Mesenchymal stem cell (in vitro differentiated cells and primary cell): ENCODE data around the gene MYLK.
A peak's percentile ranks its signal among the peaks of the same experiment; 100 is the strongest.

Source experiments
- DNase-seq: peaks from one replicate; pipeline ENCODE4 v3.0.0-alpha.2; 2013
- H2AFZ ChIP-seq: one replicate; pipeline ENCODE4 v1.6.1; 2013; ENCODE audit warnings: low read depth, mild to moderate bottlenecking, control low read depth, inconsistent platforms, low read length, moderate library complexity
- H2AK5ac ChIP-seq: 2 replicates; pipeline ENCODE4 v1.6.1; 2013; ENCODE audit warnings: low read length, moderate library complexity, mild to moderate bottlenecking, inconsistent platforms; ENCODE audit not compliant: severe bottlenecking
- H2BK120ac ChIP-seq: one replicate; pipeline ENCODE4 v1.6.1; 2013; ENCODE audit warnings: low read depth, mild to moderate bottlenecking, inconsistent platforms, low read length, moderate library complexity
- H2BK12ac ChIP-seq, 2 experiments: one replicate each; pipeline ENCODE4 v1.6.1; 2013; ENCODE audit warnings: inconsistent platforms in 2 of 2, low read length in 2 of 2, mild to moderate bottlenecking in 2 of 2, moderate library complexity in 2 of 2, control low read depth in 1 of 2
- H2BK15ac ChIP-seq: one replicate; pipeline ENCODE4 v1.6.1; 2013; ENCODE audit warnings: mild to moderate bottlenecking, low read depth, inconsistent platforms; ENCODE audit not compliant: poor library complexity, severe bottlenecking
- H2BK5ac ChIP-seq: 2 replicates; pipeline ENCODE4 v1.6.1; 2013; ENCODE audit warnings: low read depth, mild to moderate bottlenecking, low read length, control low read depth, inconsistent platforms; ENCODE audit not compliant: poor library complexity, severe bottlenecking
- H3K14ac ChIP-seq, 2 experiments: one replicate each; pipeline ENCODE4 v1.6.1; 2013; ENCODE audit warnings: inconsistent platforms in 2 of 2, low read length in 2 of 2, control low read depth in 1 of 2, mild to moderate bottlenecking in 1 of 2, moderate library complexity in 1 of 2
- H3K18ac ChIP-seq, 2 experiments: one replicate each; pipeline ENCODE4 v1.6.1; 2013; ENCODE audit warnings: inconsistent platforms in 2 of 2, low read length in 2 of 2, control low read depth in 1 of 2, low read depth in 1 of 2, mild to moderate bottlenecking in 1 of 2
- H3K23ac ChIP-seq, 2 experiments: one replicate each; pipeline ENCODE4 v1.6.1; 2013; ENCODE audit warnings: inconsistent platforms in 2 of 2, low read length in 2 of 2, mild to moderate bottlenecking in 2 of 2, moderate library complexity in 2 of 2, control low read depth in 1 of 2
- H3K27ac ChIP-seq: 2 replicates; pipeline ENCODE4 v1.5.1; 2013; ENCODE audit warnings: mild to moderate bottlenecking, moderate library complexity, low read length, control low read depth, inconsistent platforms; ENCODE audit not compliant: poor library complexity, severe bottlenecking
- H3K27me3 ChIP-seq, 2 experiments: 2 replicates each; pipeline versions ENCODE4 v1.6.1 to v1.7.0; 2013; ENCODE audit warnings: low read length in 2 of 2, mild to moderate bottlenecking in 2 of 2, moderate library complexity in 2 of 2, control low read depth in 1 of 2, inconsistent platforms in 1 of 2; ENCODE audit not compliant: control insufficient read depth in 1 of 2, insufficient read depth in 1 of 2
- H3K36me3 ChIP-seq, 2 experiments: 2 replicates each; pipeline versions ENCODE4 v1.6.1 to v1.7.0; 2013; ENCODE audit warnings: low read length in 2 of 2, control low read depth in 1 of 2, inconsistent platforms in 1 of 2, low read depth in 1 of 2, mild to moderate bottlenecking in 1 of 2; ENCODE audit not compliant: insufficient read depth in 2 of 2, control insufficient read depth in 1 of 2
- H3K4ac ChIP-seq, 2 experiments: one replicate each; pipeline ENCODE4 v1.6.1; 2013; ENCODE audit warnings: inconsistent platforms in 2 of 2, low read length in 2 of 2, mild to moderate bottlenecking in 2 of 2, moderate library complexity in 2 of 2, control low read depth in 1 of 2, low read depth in 1 of 2
- H3K4me1 ChIP-seq: 2 replicates; pipeline ENCODE4 v1.6.1; 2013; ENCODE audit warnings: low read depth, low read length, control low read depth; ENCODE audit not compliant: control insufficient read depth, insufficient read depth
- H3K4me2 ChIP-seq: 2 replicates; pipeline ENCODE4 v1.6.1; 2013; ENCODE audit warnings: low read length, mild to moderate bottlenecking, inconsistent platforms; ENCODE audit not compliant: poor library complexity, severe bottlenecking
- H3K4me3 ChIP-seq, 2 experiments: 2 replicates each; pipeline versions ENCODE4 v1.5.1 to v1.7.0; 2013; ENCODE audit warnings: low read length in 2 of 2, mild to moderate bottlenecking in 2 of 2, control low read depth in 1 of 2, low read depth in 1 of 2; ENCODE audit not compliant: insufficient read depth in 1 of 2
- H3K79me1 ChIP-seq: replicated peaks from 2 replicates; pipeline ENCODE4 v1.6.1; 2013; ENCODE audit warnings: mild to moderate bottlenecking, control low read depth, low read length, inconsistent platforms; ENCODE audit not compliant: poor library complexity, severe bottlenecking
- H3K9ac ChIP-seq: 2 replicates; pipeline ENCODE4 v1.7.0; 2013; ENCODE audit warnings: mild to moderate bottlenecking, low read length, moderate library complexity
- H3K9me3 ChIP-seq: 2 replicates; pipeline ENCODE4 v1.7.0; 2013; ENCODE audit warnings: mild to moderate bottlenecking, low read length; ENCODE audit not compliant: control insufficient read depth
- H4K8ac ChIP-seq: one replicate; pipeline ENCODE4 v1.6.1; 2013; ENCODE audit warnings: inconsistent platforms, mild to moderate bottlenecking, low read length, moderate library complexity
- H4K91ac ChIP-seq: one replicate; pipeline ENCODE4 v1.6.1; 2013; ENCODE audit warnings: mild to moderate bottlenecking, low read length, inconsistent platforms
- WGBS: methylation state at CpG from one replicate; pipeline ENCODE4 v1.1.7; 2013; ENCODE audit warnings: mixed read lengths; 5-methylcytosine and 5-hydroxymethylcytosine counted together

The MYLK gene

DNA sequence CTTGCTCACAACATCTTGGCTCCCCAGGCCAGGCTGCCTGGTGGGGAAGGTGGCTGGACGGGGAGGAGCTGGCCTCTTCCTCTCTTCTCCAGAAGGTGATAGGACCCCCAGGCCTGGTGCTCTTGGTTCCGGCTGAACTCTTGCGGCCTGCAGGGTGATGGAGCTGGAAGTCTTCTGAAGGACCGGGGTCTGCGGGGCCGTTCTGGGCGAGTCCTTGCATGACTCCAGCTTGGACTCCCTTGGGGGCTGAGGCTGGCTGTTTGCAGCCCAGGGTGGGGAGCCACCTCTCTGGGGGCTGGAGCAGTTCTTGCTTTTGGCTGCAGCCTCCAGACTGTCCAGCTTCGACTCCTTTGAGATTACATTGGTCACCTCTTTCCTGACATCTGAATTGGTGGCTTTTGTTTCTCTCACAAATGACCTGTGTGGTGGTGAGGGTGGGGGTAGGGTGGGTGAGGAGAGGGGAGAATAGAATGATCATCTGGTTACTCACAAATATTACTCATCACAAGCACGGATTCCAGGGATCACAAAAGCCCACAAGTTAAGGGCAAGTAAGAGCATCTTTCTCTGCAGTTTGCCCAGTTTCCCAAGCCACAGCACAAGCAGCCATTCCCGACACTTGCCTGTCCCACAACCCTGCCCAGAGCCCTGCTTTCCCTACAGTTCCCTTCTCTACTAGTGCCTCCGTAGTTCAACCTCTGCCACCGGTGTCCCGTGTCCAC is 150.2 kb downstream of the MYLK start:
- H2BK5ac ChIP-seq: peak overlapping the region; percentile 92
- no peak overlapping the region for H2AFZ ChIP-seq
- H3K27ac ChIP-seq: peak overlapping the region; percentile 96
- peak; percentile 86 for DNase-seq
- H3K9me3 ChIP-seq: no peaks in the 10 kb centered on the region
- peak overlapping the region; percentile 63 to 84 for H3K18ac ChIP-seq
- H3K27me3 ChIP-seq: no peaks in the 10 kb centered on the region
- no peak overlapping the region for H3K4me3 ChIP-seq
- H4K8ac ChIP-seq: peak overlapping the region; percentile 83
- peak overlapping the region in 1 of 2 experiments; percentile 44 for H3K14ac ChIP-seq
- H3K4me2 ChIP-seq: no peak overlapping the region
- peak overlapping the region; percentile 91 for H4K91ac ChIP-seq
- H2BK15ac ChIP-seq: peak overlapping the region; percentile 94
- WGBS: 47% methylated on average over 12 of the region's 13 CpGs
- peak overlapping the region; percentile 78 for H2BK120ac ChIP-seq
- peaks cover 18% of the 10 kb centered on the region for H3K79me1 ChIP-seq
- peaks cover 34 to 44% of the 10 kb centered on the region in 2 experiments for H3K36me3 ChIP-seq
- peak overlapping the region; percentile 99 for H2AK5ac ChIP-seq
- peak overlapping the region in 1 of 2 experiments; percentile 28 for H3K23ac ChIP-seq
- H3K9ac ChIP-seq: peak overlapping the region; percentile 68
- peaks cover 29% of the 10 kb centered on the region for H3K4me1 ChIP-seq
- peak overlapping the region; percentile 37 to 71 for H2BK12ac ChIP-seq
- peak overlapping the region; percentile 34 to 95 for H3K4ac ChIP-seq

DNA sequence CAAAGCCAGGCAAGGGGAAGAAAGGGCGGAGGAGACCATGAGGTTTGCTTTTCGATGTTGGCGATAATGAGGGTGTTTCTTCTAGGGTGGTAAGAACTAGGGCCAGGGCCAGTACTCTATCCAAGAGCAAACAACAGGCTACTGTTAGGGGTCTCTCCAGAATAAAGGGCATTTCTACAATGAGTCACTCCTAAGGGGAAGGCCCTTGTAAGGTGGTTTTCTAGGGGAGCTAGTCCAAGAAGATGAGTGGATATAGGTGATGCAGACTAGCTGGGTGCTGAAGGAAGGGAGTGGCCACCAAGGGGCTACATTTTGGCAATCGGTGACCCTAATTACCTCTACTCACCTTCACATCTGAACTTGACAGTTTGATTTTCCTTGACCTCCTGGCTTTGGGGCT is 150.8 kb downstream of the MYLK start:
- Histone ChIP-seq H2AK5ac (peak overlapping the region; percentile 65), H3K27me3 (no peaks in the 10 kb centered on the region), H3K79me1 (peaks cover 23% of the 10 kb centered on the region), H3K4me2 (no peak overlapping the region), H4K8ac (peak overlapping the region; percentile 83), H2BK5ac (peak overlapping the region; percentile 92), H3K9ac (peak overlapping the region; percentile 36), H3K23ac (peak overlapping the region in 1 of 2 experiments; percentile 28), H4K91ac (peak overlapping the region; percentile 91), H3K4me1 (peaks cover 26% of the 10 kb centered on the region), H2BK15ac (peak overlapping the region; percentile 94), H3K27ac (peak overlapping the region; percentile 96), H3K18ac (peak overlapping the region; percentile 44 to 84), H3K36me3 (peaks cover 34 to 40% of the 10 kb centered on the region in 2 experiments), H3K9me3 (no peaks in the 10 kb centered on the region), H2BK12ac (peak overlapping the region; percentile 37 to 71), H3K4ac (peak overlapping the region; percentile 34 to 95), H2AFZ (no peak overlapping the region), H3K4me3 (no peak overlapping the region), H3K14ac (peak overlapping the region in 1 of 2 experiments; percentile 14), H2BK120ac (peak overlapping the region; percentile 78)
- no peak for DNase-seq
- 100% methylated on average over 3 of the region's 4 CpGs for WGBS

DNA sequence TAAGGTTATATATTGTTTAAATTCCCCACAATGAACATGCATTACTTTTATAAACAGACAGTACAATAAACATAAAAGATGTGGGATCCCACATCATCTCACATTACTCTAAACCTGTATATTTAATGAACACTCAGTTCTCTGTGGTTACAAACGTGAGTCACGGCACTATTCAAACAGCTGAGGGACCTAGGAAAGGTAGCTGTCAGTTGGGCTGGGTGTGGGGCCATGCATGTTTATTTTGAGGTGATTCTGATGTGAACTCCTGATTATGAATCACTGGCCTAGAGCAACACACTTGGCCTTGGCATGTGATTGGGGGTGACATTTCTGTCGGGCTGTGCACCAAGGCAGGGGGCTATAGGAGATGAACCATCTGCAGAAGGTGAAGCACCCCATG is 151.7 kb downstream of the MYLK start:
- Histone ChIP-seq H4K91ac (peak overlapping the region; percentile 81), H3K4me2 (no peak overlapping the region), H2AFZ (no peak overlapping the region), H3K27me3 (no peaks in the 10 kb centered on the region), H3K9me3 (no peaks in the 10 kb centered on the region), H2BK12ac (peak overlapping the region; percentile 29 to 79), H3K23ac (no peak overlapping the region), H3K4ac (peak overlapping the region in 1 of 2 experiments; percentile 42), H3K4me1 (peaks cover 26% of the 10 kb centered on the region), H3K36me3 (peaks cover 34 to 37% of the 10 kb centered on the region in 2 experiments), H3K18ac (peak overlapping the region in 1 of 2 experiments; percentile 44), H4K8ac (no peak overlapping the region), H2BK15ac (peak overlapping the region; percentile 55), H2BK120ac (peak overlapping the region; percentile 20), H3K79me1 (peaks cover 21% of the 10 kb centered on the region), H3K4me3 (no peak overlapping the region), H2AK5ac (peak overlapping the region; percentile 65), H2BK5ac (peak overlapping the region; percentile 21), H3K14ac (peak overlapping the region in 1 of 2 experiments; percentile 14), H3K27ac (peak overlapping the region; percentile 96), H3K9ac (no peak overlapping the region)
- DNase-seq: peak; percentile 82
- 13% methylated on average over 3 of the region's 3 CpGs for WGBS

DNA sequence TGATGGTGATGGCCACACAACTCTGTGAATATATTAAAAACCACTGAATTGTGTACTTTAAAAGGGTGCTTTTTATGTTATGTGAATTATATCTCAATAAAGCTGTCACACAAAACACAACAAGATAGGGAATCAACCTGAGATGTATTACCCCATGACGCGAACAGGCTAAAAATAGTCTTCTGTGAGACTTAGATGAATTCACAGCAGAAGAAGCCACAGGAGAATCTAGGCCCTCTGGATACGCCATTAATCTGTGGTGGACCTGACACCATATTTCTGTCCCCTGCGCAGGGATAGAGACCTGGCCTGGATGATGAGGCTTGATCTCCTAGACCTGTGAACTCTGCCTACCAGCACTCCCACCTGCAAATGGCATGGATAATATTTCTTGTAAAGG is 153.3 kb downstream of the MYLK start:
- peaks cover 16% of the 10 kb centered on the region for H3K79me1 ChIP-seq
- no peak overlapping the region for H4K91ac ChIP-seq
- no peaks in the 10 kb centered on the region for H3K27me3 ChIP-seq
- peak overlapping the region; percentile 64 for H2BK120ac ChIP-seq
- H3K14ac ChIP-seq: no peak overlapping the region
- H3K4me3 ChIP-seq: no peak overlapping the region
- no peak overlapping the region for H2BK15ac ChIP-seq
- H3K4ac ChIP-seq: no peak overlapping the region
- peak overlapping the region; percentile 14 for H2AK5ac ChIP-seq
- no peak overlapping the region for H2BK12ac ChIP-seq
- no peak for DNase-seq
- H4K8ac ChIP-seq: no peak overlapping the region
- no peak overlapping the region for H2AFZ ChIP-seq
- H2BK5ac ChIP-seq: no peak overlapping the region
- WGBS: 86% methylated on average over 4 of the region's 4 CpGs
- H3K18ac ChIP-seq: peak overlapping the region in 1 of 2 experiments; percentile 19
- no peak overlapping the region for H3K23ac ChIP-seq
- H3K36me3 ChIP-seq: peaks cover 24 to 32% of the 10 kb centered on the region in 2 experiments
- H3K9me3 ChIP-seq: no peaks in the 10 kb centered on the region
- H3K9ac ChIP-seq: no peak overlapping the region
- no peak overlapping the region for H3K27ac ChIP-seq
- peaks cover 27% of the 10 kb centered on the region for H3K4me1 ChIP-seq
- no peak overlapping the region for H3K4me2 ChIP-seq
